HepG2 (cell line): ENCODE data around the gene DIAPH1. TPM values are rescaled to one million over a fixed set of nuclear protein-coding genes. Genes with fewer than 3 reads are reported as not detected.

ENCODE experiments used
- ATAC-seq: fragments of 200-7000 bp; cut with Tn5 transposase; 3 replicates; pipeline ENCODE4 v1.9.1; 2020; ENCODE audit warnings: mild to moderate bottlenecking, moderate library complexity
- BruUV-seq: library from RNA; stranded (reverse); fragments of 400-500 nt; replicated peaks from 2 replicates; lab custom pipeline; 2021; lab: Mats Ljungman, UMichigan
- CTCF ChIA-PET: fragments of 300-600 bp; formaldehyde crosslinking; extraction: SDS; loops from one replicate; lab custom pipeline; 2021; ENCODE audit warnings: low total read pairs, inconsistent platforms, low intra/inter-chr PET ratio; lab: Yijun Ruan, JAX
- POLR2A ChIA-PET: fragments of 350-600 bp; sonication (Branson Sonifier 250); formaldehyde crosslinking; loops from one replicate; lab custom pipeline; 2020; ENCODE audit warnings: antibody characterized with exemption, inconsistent platforms; lab: Yijun Ruan, JAX
- DNase-seq: peaks from one replicate; pipeline ENCODE4 v3.0.0-alpha.2; 2015; ENCODE audit warnings: low spot score
- FAIRE-seq: peaks from 3 replicates; lab custom pipeline; 2011; peaks lifted over from hg19 to GRCh38; lab: Jason Lieb, UNC
- H2AFZ ChIP-seq: one replicate; pipeline ENCODE4 v1.6.1; 2011; ENCODE audit warnings: low read length, inconsistent platforms
- H3K27ac ChIP-seq: fragments of 300-600 bp; 3 replicates; pipeline ENCODE4 v1.8.0; 2011; ENCODE audit warnings: mixed run types, mild to moderate bottlenecking, mixed read lengths, low read length, inconsistent platforms; ENCODE audit not compliant: insufficient read depth; ENCODE audit errors: extremely low read length
- H3K27me3 ChIP-seq, 2 experiments: fragments of 200-600 bp in 1 of 2; 2 replicates in 1 of 2; 3 replicates in 1 of 2; pipeline versions ENCODE4 v1.6.0 to v1.8.0; 2011; ENCODE audit warnings: low read length in 2 of 2, mild to moderate bottlenecking in 2 of 2, moderate library complexity in 2 of 2, inconsistent platforms in 1 of 2; ENCODE audit not compliant: insufficient read depth in 2 of 2, control insufficient read depth in 1 of 2
- H3K36me3 ChIP-seq, 2 experiments: fragments of 200-600 bp in 1 of 2; replicated peaks in 1 of 2; 2 replicates in 1 of 2; 3 replicates in 1 of 2; pipeline versions ENCODE4 v1.5.1 to v1.8.0; 2011; ENCODE audit warnings: low read length in 2 of 2, inconsistent platforms in 1 of 2; ENCODE audit not compliant: insufficient read depth in 2 of 2, control insufficient read depth in 1 of 2
- H3K4me1 ChIP-seq: 2 replicates; pipeline ENCODE4 v1.5.1; 2012; ENCODE audit warnings: low read length, inconsistent platforms; ENCODE audit not compliant: insufficient read depth
- H3K4me2 ChIP-seq: 2 replicates; pipeline ENCODE4 v1.6.0; 2011; ENCODE audit warnings: low read depth, low read length, inconsistent platforms
- H3K4me3 ChIP-seq, 3 experiments: fragments of 200-600 bp in 1 of 3; sonication (generic), shearing (Covaris generic) in 1 of 3; replicated peaks in 1 of 3; 2 replicates each; pipeline ENCODE4 v1.5.1; 2011 to 2016; ENCODE audit warnings: low read length in 3 of 3, inconsistent platforms in 2 of 3, low read depth in 2 of 3, mild to moderate bottlenecking in 2 of 3, control low read depth in 1 of 3, mixed read lengths in 1 of 3; ENCODE audit not compliant: insufficient read depth in 1 of 3
- H3K79me2 ChIP-seq: one replicate; pipeline ENCODE4 v1.6.1; 2011; ENCODE audit warnings: low read length, inconsistent platforms; ENCODE audit not compliant: insufficient read depth
- H3K9ac ChIP-seq: 2 replicates; pipeline ENCODE4 v1.6.0; 2011; ENCODE audit warnings: mild to moderate bottlenecking, low read depth, low read length, inconsistent platforms; ENCODE audit not compliant: insufficient read depth
- H3K9me3 ChIP-seq: 2 replicates; pipeline ENCODE4 v1.5.1; 2012; ENCODE audit warnings: mild to moderate bottlenecking, low read length
- H4K20me1 ChIP-seq: 2 replicates; pipeline ENCODE4 v1.6.0; 2011; ENCODE audit warnings: inconsistent platforms, mild to moderate bottlenecking, low read length, moderate library complexity; ENCODE audit not compliant: insufficient read depth
- WGBS: methylation state at CpG from one replicate; pipeline ENCODE4 v1.1.6; 2017; ENCODE audit warnings: low lambda C conversion rate; 5-methylcytosine and 5-hydroxymethylcytosine counted together
- in situ Hi-C: cut with HindIII; loops from 2 replicates; pipeline ENCODE4 v1.10.0; 2017; ENCODE audit warnings: low pct_unique_long_range_greater_than_20kb; ENCODE audit not compliant: extremely low pct_ligation_motif_present
- intact Hi-C: fragments of 100-400 bp; cut with micrococcal nuclease; formaldehyde crosslinking; loops from one replicate; pipeline ENCODE4 v1.10.0; 2022; ENCODE audit not compliant: unreplicated experiment
- polyA plus RNA-seq, 8 experiments: library from polyadenylated mRNA; depleted of rRNA in 3 of 8; stranded (reverse) in 7 of 8; unstranded in 1 of 8; fragments of >200 nt; fragmentation: Illumina TruSeq in 4 of 8; extraction: Trizol in 4 of 8; gene quantifications; 2 replicates each; pipeline versions ENCODE4 v1.2.1 to v1.2.3, GENCODE V29; 2011 to 2016; ENCODE audit warnings: low read depth in 4 of 8, missing spikeins in 1 of 8, mixed read lengths in 1 of 8; ENCODE audit not compliant: insufficient read depth in 1 of 8
- total RNA-seq, 5 experiments: library from RNA; depleted of rRNA; stranded (reverse); fragments of >200 nt; fragmentation: Illumina TruSeq; extraction: Trizol; gene quantifications; 2 replicates each; pipeline ENCODE4 v1.2.3, GENCODE V29; 2016; ENCODE audit warnings: low read depth in 1 of 5
- TF ChIP-seq, protein P1 (sequence below): sonication (generic); formaldehyde crosslinking; IDR thresholded peaks from 2 replicates; pipeline ENCODE4 v1.5.0; 2020; ENCODE audit warnings: mild to moderate bottlenecking, missing genetic modification reagents, moderate library complexity
- TF ChIP-seq, protein P2 (sequence below): sonication (generic); formaldehyde crosslinking; IDR thresholded peaks from 2 replicates; pipeline ENCODE4 v1.8.1; 2022; ENCODE audit warnings: mild to moderate bottlenecking, missing genetic modification reagents

DIAPH1 gene
- total and polyA plus RNA-seq, 2 of the 13 experiments (the other 11 are each of a cell fraction or from before 2014, with no cell fraction given), result 25.1 to 33.9 TPM

DNA sequence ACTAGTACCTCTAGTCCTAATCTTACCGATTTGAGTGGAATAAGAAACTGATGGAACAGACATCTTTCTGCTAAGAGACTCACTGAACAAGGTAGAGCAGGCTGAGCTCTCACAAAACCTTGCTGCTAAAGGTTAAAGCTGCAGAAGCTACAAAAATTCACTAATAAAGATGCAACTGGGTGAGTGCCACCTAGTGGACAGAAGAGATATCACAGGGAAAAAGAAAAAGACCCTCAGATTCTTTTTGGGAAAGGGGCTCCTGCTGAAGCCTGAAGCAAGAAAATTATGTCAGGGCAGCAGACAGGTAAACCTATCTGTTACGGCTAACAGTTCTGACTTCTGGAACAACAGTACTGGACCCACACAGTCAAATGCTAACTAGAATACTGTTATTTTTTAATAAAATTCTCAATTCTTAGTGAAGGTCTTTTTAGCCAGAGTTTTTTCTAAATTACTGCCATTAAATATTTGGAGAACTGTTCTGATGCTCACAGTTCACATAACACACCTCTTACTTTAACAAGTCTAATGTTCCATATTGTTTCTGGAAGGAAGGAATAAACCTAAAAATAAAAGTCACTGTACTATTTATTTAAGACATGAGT is 51.2 kb downstream of the DIAPH1 start:
- Histone ChIP-seq H2AFZ (no peak overlapping the region), H3K4me3 (no peak overlapping the region), H3K27me3 (no peaks in the 10 kb centered on the region), H3K9me3 (no peaks in the 10 kb centered on the region), H3K9ac (no peak overlapping the region), H3K79me2 (no peaks in the 10 kb centered on the region), H3K4me1 (peaks cover 10% of the 10 kb centered on the region), H3K4me2 (no peak overlapping the region), H3K27ac (no peak overlapping the region), H3K36me3 (peaks cover 8 to 45% of the 10 kb centered on the region in 2 experiments), H4K20me1 (no peaks in the 10 kb centered on the region)
- ChIA-PET CTCF (interaction anchor here (1.1 to 2.2 kb wide), 2 partner anchors 51 to 345 kb away, joined by 4 to 6 read pairs; partner anchors contain the start of genes DIAPH1 and PCDHB14), POLR2A (interaction anchor here (0.8 kb wide), 1 partner anchor 247 kb away, joined by 3 read pairs; the partner anchor contains the start of gene TAF7)
- WGBS, result 51% methylated on average over 2 of the region's 2 CpGs
- FAIRE-seq, result no peak
- BruUV-seq, result no TSS peak
- intact Hi-C loops, result no loop called here
- in situ Hi-C loops, result no loop called here
- TF ChIP-seq, protein P1, sequence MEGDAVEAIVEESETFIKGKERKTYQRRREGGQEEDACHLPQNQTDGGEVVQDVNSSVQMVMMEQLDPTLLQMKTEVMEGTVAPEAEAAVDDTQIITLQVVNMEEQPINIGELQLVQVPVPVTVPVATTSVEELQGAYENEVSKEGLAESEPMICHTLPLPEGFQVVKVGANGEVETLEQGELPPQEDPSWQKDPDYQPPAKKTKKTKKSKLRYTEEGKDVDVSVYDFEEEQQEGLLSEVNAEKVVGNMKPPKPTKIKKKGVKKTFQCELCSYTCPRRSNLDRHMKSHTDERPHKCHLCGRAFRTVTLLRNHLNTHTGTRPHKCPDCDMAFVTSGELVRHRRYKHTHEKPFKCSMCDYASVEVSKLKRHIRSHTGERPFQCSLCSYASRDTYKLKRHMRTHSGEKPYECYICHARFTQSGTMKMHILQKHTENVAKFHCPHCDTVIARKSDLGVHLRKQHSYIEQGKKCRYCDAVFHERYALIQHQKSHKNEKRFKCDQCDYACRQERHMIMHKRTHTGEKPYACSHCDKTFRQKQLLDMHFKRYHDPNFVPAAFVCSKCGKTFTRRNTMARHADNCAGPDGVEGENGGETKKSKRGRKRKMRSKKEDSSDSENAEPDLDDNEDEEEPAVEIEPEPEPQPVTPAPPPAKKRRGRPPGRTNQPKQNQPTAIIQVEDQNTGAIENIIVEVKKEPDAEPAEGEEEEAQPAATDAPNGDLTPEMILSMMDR (CRISPR knock-in tag), result peak; percentile 59
- TF ChIP-seq, protein P2, sequence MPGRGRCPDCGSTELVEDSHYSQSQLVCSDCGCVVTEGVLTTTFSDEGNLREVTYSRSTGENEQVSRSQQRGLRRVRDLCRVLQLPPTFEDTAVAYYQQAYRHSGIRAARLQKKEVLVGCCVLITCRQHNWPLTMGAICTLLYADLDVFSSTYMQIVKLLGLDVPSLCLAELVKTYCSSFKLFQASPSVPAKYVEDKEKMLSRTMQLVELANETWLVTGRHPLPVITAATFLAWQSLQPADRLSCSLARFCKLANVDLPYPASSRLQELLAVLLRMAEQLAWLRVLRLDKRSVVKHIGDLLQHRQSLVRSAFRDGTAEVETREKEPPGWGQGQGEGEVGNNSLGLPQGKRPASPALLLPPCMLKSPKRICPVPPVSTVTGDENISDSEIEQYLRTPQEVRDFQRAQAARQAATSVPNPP (CRISPR knock-in tag), result no peak
- ATAC-seq, result no peak
- no peak for DNase-seq
